Activated T-helper 2 cell treated with anti-CD3 and anti-CD28 coated beads, Interferon-gamma antibody, Interleukin-2, Interleukin-4, amounts not matched to agents 10 μg/mL and 5 μg/mL and 100 μg/mL, durations not matched to agents 14 hours and 24 hours and 36 hours (primary cell): ENCODE measurements around the gene ZNF470. TPM values are rescaled to one million over a fixed set of nuclear protein-coding genes. Genes with fewer than 3 reads are reported as not detected.

Experiments
- DNase-seq: peaks from one replicate; pipeline ENCODE4 v3.0.0; 2021; ENCODE audit warnings: low spot score
- H3K27ac Mint-ChIP-seq: one replicate; pipeline ENCODE4 v1.8.0; 2021; ENCODE audit warnings: mixed read lengths
- H3K27me3 Mint-ChIP-seq: one replicate; pipeline ENCODE4 v1.8.0; 2021; ENCODE audit warnings: low read depth, mixed read lengths
- H3K36me3 Mint-ChIP-seq: one replicate; pipeline ENCODE4 v1.8.0; 2021; ENCODE audit warnings: low read depth, mixed read lengths
- H3K4me1 Mint-ChIP-seq: one replicate; pipeline ENCODE4 v1.8.0; 2021; ENCODE audit warnings: low read depth, mixed read lengths
- H3K4me3 Mint-ChIP-seq: one replicate; pipeline ENCODE4 v1.8.0; 2021; ENCODE audit warnings: low read depth, mild to moderate bottlenecking, moderate library complexity, mixed read lengths
- H3K9me3 Mint-ChIP-seq: one replicate; pipeline ENCODE4 v1.8.0; 2021; ENCODE audit warnings: mixed read lengths
- intact Hi-C: fragments of 100-400 bp; cut with micrococcal nuclease; formaldehyde crosslinking; loops from one replicate; pipeline ENCODE4 v1.15.1; 2023
- total RNA-seq: library from RNA; stranded (reverse); gene quantifications from 2 replicates; pipeline ENCODE4 v1.2.3, GENCODE V29; 2022

The ZNF470 gene
- total RNA-seq: 2.1 and 3.3 TPM in 2 replicates

GRCh38 chr19:56567274-56568120 is at the start of gene ZNF470:
TSS of gene ZNF470 (plus strand) at chr19:56567468. CDS start at chr19:56570312, 2,844 bp downstream.
- peak; percentile 82 for DNase-seq
- Mint-ChIP-seq H3K4me3 (peak within 1 kb of the TSS; percentile 91), H3K36me3 (peaks cover 50% of the 10 kb centered on the region), H3K27me3 (no peaks in the 10 kb centered on the region), H3K27ac (peak within 1 kb of the TSS; percentile 90), H3K4me1 (peaks cover 2% of the 10 kb centered on the region), H3K9me3 (peaks cover 87% of the 10 kb centered on the region)
- intact Hi-C loops: loop anchor here (1.0 to 10.0 kb wide), 3 partner anchors 28 to 163 kb away; partner anchors contain the start of genes ZFP28, ZNF583 and ZNF71

GRCh38 chr19:56525214-56525860 is 41.9 kb upstream of the ZNF470 start:
- no peak overlapping the region for H3K27ac Mint-ChIP-seq
- intact Hi-C loops: no loop called here
- peaks cover 77% of the 10 kb centered on the region for H3K9me3 Mint-ChIP-seq
- H3K36me3 Mint-ChIP-seq: peaks cover 6% of the 10 kb centered on the region
- DNase-seq: no peak
- H3K4me1 Mint-ChIP-seq: no peaks in the 10 kb centered on the region
- H3K4me3 Mint-ChIP-seq: no peak overlapping the region
- H3K27me3 Mint-ChIP-seq: no peaks in the 10 kb centered on the region

- Mint-ChIP-seq H3K36me3 (peaks cover 22% of the 10 kb centered on the region), H3K9me3 (peaks cover 77% of the 10 kb centered on the region), H3K4me1 (peaks cover 3% of the 10 kb centered on the region), H3K27me3 (no peaks in the 10 kb centered on the region), H3K4me3 (peak overlapping the region; percentile 81), H3K27ac (no peak overlapping the region)
- intact Hi-C loops: no loop called here
- no peak for DNase-seq
Observed at GRCh38 chr19:56537442-56537841, 29.8 kb upstream of the ZNF470 start.

DNA sequence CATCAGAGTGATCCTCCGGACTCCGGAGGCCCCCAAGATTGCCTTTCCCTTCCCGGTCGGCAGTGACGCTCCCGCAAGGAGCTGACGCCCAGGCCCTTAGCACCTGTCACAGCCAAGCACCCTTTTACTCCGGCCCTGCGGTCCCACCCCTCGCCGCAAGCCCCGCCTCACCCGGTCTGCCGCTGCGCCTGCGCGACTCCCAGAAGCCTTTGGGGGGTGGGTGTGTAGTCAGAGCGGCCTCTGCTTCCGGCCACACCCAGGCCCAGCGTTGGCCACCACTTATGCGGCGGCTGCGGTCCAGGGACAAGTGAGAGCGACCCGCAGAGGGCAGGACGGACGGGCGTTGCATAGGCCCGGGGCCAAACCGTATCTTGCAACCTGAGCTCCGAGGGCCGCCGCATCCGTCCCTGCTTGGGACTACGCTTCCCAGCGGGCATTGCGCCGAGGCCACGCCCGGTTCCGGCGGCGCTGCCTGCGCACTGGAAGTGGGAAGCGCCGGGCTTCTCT is 29.0 kb upstream of the ZNF470 start:
- Mint-ChIP-seq H3K36me3 (peaks cover 25% of the 10 kb centered on the region), H3K9me3 (peaks cover 72% of the 10 kb centered on the region), H3K27me3 (no peaks in the 10 kb centered on the region), H3K4me1 (peaks cover 3% of the 10 kb centered on the region), H3K27ac (peak overlapping the region; percentile 85), H3K4me3 (peak overlapping the region; percentile 81)
- DNase-seq: peak; percentile 80
- intact Hi-C loops: loop anchor here (1.0 kb wide), 1 partner anchor 29 kb away; the partner anchor contains the start of gene ZNF470

- intact Hi-C loops: loop anchor here (1.0 kb wide), 1 partner anchor 28 kb away; the partner anchor contains the start of gene ZNF470
- peaks cover 74% of the 10 kb centered on the region for H3K9me3 Mint-ChIP-seq
- DNase-seq: no peak
- no peaks in the 10 kb centered on the region for H3K27me3 Mint-ChIP-seq
- H3K4me1 Mint-ChIP-seq: peaks cover 3% of the 10 kb centered on the region
- H3K36me3 Mint-ChIP-seq: peaks cover 25% of the 10 kb centered on the region
- H3K4me3 Mint-ChIP-seq: peak within 1 kb of the TSS; percentile 81
- peak within 1 kb of the TSS; percentile 85 for H3K27ac Mint-ChIP-seq
Observed at GRCh38 chr19:56538761-56539263, 28.5 kb upstream of the ZNF470 start, which contains the start of gene ZFP28. TSS of gene ZFP28 (plus strand) at chr19:56538948. CDS start at chr19:56539019, 71 bp downstream.

GRCh38 chr19:56543776-56544175 is 23.5 kb upstream of the ZNF470 start:
- no peaks in the 10 kb centered on the region for H3K27me3 Mint-ChIP-seq
- DNase-seq: no peak
- no peak overlapping the region for H3K4me3 Mint-ChIP-seq
- no peak overlapping the region for H3K27ac Mint-ChIP-seq
- H3K4me1 Mint-ChIP-seq: no peaks in the 10 kb centered on the region
- intact Hi-C loops: no loop called here
- peaks cover 71% of the 10 kb centered on the region for H3K9me3 Mint-ChIP-seq
- H3K36me3 Mint-ChIP-seq: peaks cover 36% of the 10 kb centered on the region

DNA sequence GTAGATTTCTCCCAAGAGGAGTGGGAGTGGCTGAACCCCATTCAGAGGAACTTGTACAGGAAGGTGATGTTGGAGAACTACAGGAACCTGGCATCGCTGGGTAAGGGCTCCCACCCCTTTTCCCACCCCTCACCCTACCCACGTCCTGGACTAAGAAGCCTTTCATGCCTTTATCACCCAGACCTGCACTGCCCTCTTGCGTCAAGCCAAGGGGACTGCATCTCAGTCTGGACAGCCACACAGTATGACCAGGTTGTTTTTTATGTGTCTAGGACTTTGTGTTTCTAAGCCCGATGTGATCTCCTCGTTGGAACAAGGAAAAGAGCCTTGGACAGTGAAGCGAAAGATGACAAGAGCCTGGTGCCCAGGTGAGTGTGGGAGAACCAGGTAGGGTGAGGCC is 19.7 kb upstream of the ZNF470 start:
- no peak overlapping the region for H3K27ac Mint-ChIP-seq
- intact Hi-C loops: no loop called here
- peaks cover 34% of the 10 kb centered on the region for H3K36me3 Mint-ChIP-seq
- H3K4me1 Mint-ChIP-seq: no peaks in the 10 kb centered on the region
- no peak overlapping the region for H3K4me3 Mint-ChIP-seq
- no peak for DNase-seq
- no peaks in the 10 kb centered on the region for H3K27me3 Mint-ChIP-seq
- peaks cover 59% of the 10 kb centered on the region for H3K9me3 Mint-ChIP-seq

- H3K27ac Mint-ChIP-seq: no peak overlapping the region
- no peaks in the 10 kb centered on the region for H3K4me1 Mint-ChIP-seq
- H3K36me3 Mint-ChIP-seq: peaks cover 28% of the 10 kb centered on the region
- intact Hi-C loops: no loop called here
- H3K27me3 Mint-ChIP-seq: no peaks in the 10 kb centered on the region
- peaks cover 68% of the 10 kb centered on the region for H3K9me3 Mint-ChIP-seq
- no peak for DNase-seq
- no peak overlapping the region for H3K4me3 Mint-ChIP-seq
Observed at GRCh38 chr19:56554272-56554869, 12.9 kb upstream of the ZNF470 start.

DNA sequence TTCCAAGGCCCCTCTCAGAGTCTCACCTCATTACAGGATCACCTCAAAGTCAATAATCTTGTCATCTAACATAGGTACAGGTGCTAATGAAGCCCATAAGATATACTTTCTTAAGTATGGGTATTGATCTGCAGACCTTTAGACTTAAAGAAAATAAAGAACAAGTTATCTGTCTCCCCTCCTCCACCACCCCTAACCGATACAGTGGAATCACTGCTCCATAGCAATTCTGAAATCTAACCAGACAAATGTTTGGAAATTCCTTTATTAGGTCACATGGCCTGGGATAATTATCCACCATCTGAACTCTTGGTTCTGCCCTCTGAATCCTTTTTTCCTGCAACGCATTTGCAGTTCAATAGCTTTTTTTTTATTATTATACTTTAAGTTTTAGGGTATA is 4.5 kb upstream of the ZNF470 start:
- Mint-ChIP-seq H3K27me3 (no peaks in the 10 kb centered on the region), H3K27ac (no peak overlapping the region), H3K4me3 (no peak overlapping the region), H3K36me3 (peaks cover 17% of the 10 kb centered on the region), H3K4me1 (peaks cover 2% of the 10 kb centered on the region), H3K9me3 (peaks cover 97% of the 10 kb centered on the region)
- DNase-seq: no peak
- intact Hi-C loops: loop anchor here (10.0 kb wide), 1 partner anchor 158 kb away; the partner anchor contains the start of gene ZNF583

DNA sequence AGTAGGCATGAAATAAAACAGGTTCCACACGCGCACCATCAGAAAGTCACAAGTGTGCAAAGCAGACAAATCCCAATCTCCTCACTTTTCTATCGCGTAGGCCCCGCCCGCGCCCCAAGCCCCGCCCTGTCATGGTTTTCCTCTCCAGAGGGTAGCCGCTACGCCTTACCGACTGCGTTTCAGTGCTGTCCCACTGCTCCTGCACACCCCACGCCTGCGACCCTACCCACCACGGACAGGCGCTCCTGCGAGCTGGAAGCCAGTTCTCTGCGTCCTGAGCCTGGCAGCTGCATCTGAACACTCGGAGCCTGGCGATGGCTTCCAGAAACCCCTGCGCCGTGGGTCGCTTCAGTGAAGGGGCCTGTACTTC is 379 bp upstream of the ZNF470 start:
- intact Hi-C loops: loop anchor here (1.0 to 10.0 kb wide), 3 partner anchors 28 to 162 kb away; partner anchors contain the start of genes ZFP28, ZNF583 and ZNF71
- peaks cover 49% of the 10 kb centered on the region for H3K36me3 Mint-ChIP-seq
- no peak for DNase-seq
- peaks cover 91% of the 10 kb centered on the region for H3K9me3 Mint-ChIP-seq
- H3K4me1 Mint-ChIP-seq: peaks cover 2% of the 10 kb centered on the region
- peak overlapping the region; percentile 90 for H3K27ac Mint-ChIP-seq
- H3K4me3 Mint-ChIP-seq: peak overlapping the region; percentile 91
- H3K27me3 Mint-ChIP-seq: no peaks in the 10 kb centered on the region

GRCh38 chr19:56572589-56572988 is 5.3 kb downstream of the ZNF470 start:
- Mint-ChIP-seq H3K36me3 (peaks cover 72% of the 10 kb centered on the region), H3K4me1 (no peaks in the 10 kb centered on the region), H3K27ac (no peak overlapping the region), H3K27me3 (no peaks in the 10 kb centered on the region), H3K4me3 (no peak overlapping the region), H3K9me3 (peaks cover 83% of the 10 kb centered on the region)
- DNase-seq: no peak
- intact Hi-C loops: no loop called here

DNA sequence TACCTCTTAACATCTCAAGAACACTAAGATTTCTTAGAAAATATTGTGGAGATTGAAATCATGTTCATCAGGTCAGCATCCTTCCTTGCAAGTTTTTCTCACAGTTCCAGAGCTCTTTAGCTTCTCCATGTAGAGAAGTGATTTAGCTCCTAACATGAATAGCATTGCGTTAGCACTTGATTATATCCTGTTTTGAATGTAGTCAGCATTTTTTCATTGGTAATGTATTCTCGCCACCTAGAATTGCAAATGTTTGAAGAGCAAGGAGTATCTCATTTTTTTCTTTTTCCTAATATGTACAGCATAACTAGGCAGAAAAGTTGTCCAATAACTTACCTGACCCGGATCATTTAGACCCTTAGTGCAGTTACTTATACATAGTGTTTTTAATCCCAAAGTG is 6.6 kb downstream of the ZNF470 start:
- Mint-ChIP-seq H3K9me3 (peaks cover 83% of the 10 kb centered on the region), H3K27me3 (no peaks in the 10 kb centered on the region), H3K36me3 (peaks cover 64% of the 10 kb centered on the region), H3K4me3 (no peak overlapping the region), H3K27ac (no peak overlapping the region), H3K4me1 (no peaks in the 10 kb centered on the region)
- intact Hi-C loops: no loop called here
- no peak for DNase-seq
